ENCODE results near the gene SOBP. TPM values are rescaled to one million over a fixed set of nuclear protein-coding genes. Genes with fewer than 3 reads are reported as not detected.

SOBP gene
- total and polyA plus RNA-seq, 7 donors: 5.7 to 27.6 (median 19.5) TPM

DNA sequence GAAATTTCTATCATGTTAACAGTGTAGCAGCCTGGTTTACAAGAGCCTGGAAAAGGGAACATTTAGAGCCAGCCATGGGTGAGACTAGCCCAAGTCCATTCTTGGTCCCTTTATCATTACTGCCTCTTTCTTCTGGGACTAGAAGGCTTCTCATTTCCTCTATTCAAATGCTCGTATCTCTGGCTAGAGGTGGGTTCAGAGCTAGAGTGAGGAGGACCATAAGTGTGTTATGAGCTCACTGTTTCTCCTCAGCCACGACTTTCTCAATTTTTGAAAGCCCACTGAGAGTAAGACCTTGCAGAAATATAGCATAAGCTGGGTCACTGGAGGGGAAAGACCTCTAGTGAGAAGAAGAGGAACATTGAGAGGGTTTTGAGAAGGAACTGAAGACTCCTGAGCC is 100.0 kb downstream of the SOBP start:
- H3K27ac ChIP-seq: no peak overlapping the region
- H3K36me3 ChIP-seq (ENCODE audit: insufficient read depth in 1 of 2, low read depth in 1 of 2): no peaks in the 10 kb centered on the region
- WGBS, 3 donors: 81 to 84% (median 82%) methylated on average over 2 of the region's 2 CpGs
- H3K4me1 ChIP-seq: peaks cover 37% of the 10 kb centered on the region
- no peak for TF ChIP-seq CTCF (IDR thresholded peaks at IDR 0.05)
- H3K9me3 ChIP-seq: no peaks in the 10 kb centered on the region
- no peak for DNase-seq
- no peaks in the 10 kb centered on the region for H3K27me3 ChIP-seq (ENCODE audit: insufficient read depth in 3 of 3, low read length in 2 of 3)
- no peak for ATAC-seq
- intact Hi-C loops (cut with DNase I): no loop called here
- H3K4me3 ChIP-seq: no peak overlapping the region

GRCh38 chr6:107590378-107590777 is 100.5 kb downstream of the SOBP start:
- TF ChIP-seq CTCF (IDR thresholded peaks at IDR 0.05): no peak

DNA sequence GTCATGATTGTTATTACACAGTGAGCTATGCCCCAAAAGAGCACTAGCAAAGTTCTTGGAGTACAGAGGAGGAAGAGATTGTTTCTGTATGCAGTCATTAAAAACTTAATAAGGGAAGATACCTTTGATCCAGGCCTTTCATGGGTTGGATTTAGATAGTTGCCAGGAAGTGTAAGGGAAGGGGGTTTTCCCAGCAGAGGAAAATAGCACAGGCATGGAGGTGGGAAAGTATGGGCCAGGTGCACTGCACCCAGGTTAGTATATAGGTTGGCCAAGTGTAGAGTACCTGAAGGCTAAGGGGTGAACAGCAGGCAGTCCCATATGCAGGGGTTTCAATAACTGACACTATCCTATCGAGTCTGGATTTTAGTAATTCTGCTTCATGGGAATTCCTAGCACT is 101.4 kb downstream of the SOBP start:
- no peaks in the 10 kb centered on the region for H3K9me3 ChIP-seq
- no peaks in the 10 kb centered on the region for H3K27me3 ChIP-seq (ENCODE audit: insufficient read depth in 3 of 3, low read length in 2 of 3)
- H3K4me3 ChIP-seq: no peak overlapping the region
- ATAC-seq (no peak), DNase-seq (no peak)
- no peaks in the 10 kb centered on the region for H3K36me3 ChIP-seq (ENCODE audit: insufficient read depth in 1 of 2, low read depth in 1 of 2)
- peaks cover 40% of the 10 kb centered on the region for H3K4me1 ChIP-seq
- 96 to 100% (median 96%) methylated on average over 1 of the region's 1 CpG for WGBS, 3 donors
- TF ChIP-seq CTCF (IDR thresholded peaks at IDR 0.05): no peak
- intact Hi-C loops (cut with DNase I): no loop called here
- H3K27ac ChIP-seq: no peak overlapping the region

More at GRCh38 chr6:107590378-107590777, 100.5 kb downstream of the SOBP start:
- Histone ChIP-seq H3K9me3 (no peaks in the 10 kb centered on the region), H3K4me1 (peaks cover 39% of the 10 kb centered on the region), H3K27ac (no peak overlapping the region), H3K27me3 (ENCODE audit: insufficient read depth in 3 of 3, low read length in 2 of 3) (no peaks in the 10 kb centered on the region), H3K36me3 (ENCODE audit: insufficient read depth in 1 of 2, low read depth in 1 of 2) (no peaks in the 10 kb centered on the region), H3K4me3 (no peak overlapping the region)
- intact Hi-C loops (cut with DNase I): no loop called here
- ATAC-seq (no peak), DNase-seq (no peak)
- 30 to 50% (median 36%) methylated on average over 1 of the region's 1 CpG for WGBS, 3 donors

- Histone ChIP-seq H3K27me3 (ENCODE audit: insufficient read depth in 3 of 3, low read length in 2 of 3) (no peaks in the 10 kb centered on the region), H3K27ac (no peak overlapping the region), H3K4me1 (peaks cover 32% of the 10 kb centered on the region), H3K4me3 (no peak overlapping the region), H3K9me3 (no peaks in the 10 kb centered on the region), H3K36me3 (ENCODE audit: insufficient read depth in 1 of 2, low read depth in 1 of 2) (no peaks in the 10 kb centered on the region)
- intact Hi-C loops (cut with DNase I): no loop called here
- ATAC-seq: no peak
- 86 to 92% (median 87%) methylated on average over 2 of the region's 2 CpGs for WGBS, 3 donors
- TF ChIP-seq CTCF (IDR thresholded peaks at IDR 0.05): no peak
- no peak for DNase-seq
Observed at GRCh38 chr6:107592806-107593205, 102.9 kb downstream of the SOBP start.

DNA sequence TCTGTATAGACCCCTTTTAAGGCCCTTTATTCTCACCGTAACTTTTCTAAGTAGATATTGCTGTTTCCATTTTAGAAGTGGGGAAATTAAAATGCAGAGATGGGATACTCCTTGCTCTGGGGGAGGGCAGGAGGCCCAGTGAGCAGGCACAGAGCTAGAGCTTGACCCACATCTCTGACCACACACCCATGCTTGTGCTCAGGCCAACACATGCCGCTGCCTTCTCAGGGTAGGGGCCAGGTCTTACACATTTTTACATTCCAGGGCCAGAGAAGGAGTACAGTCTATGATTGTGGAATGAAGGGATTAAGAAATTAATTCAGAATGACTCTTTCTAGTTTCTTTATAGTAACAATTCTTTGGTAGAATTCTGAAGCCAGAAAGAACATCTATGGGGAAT is 104.8 kb downstream of the SOBP start:
- intact Hi-C loops (cut with DNase I): loop anchor here in 1 of 2 donors (1.0 kb wide), 1 partner anchor 10 kb away; no protein-coding TSS in a partner anchor
- 30 to 61% (median 41%) methylated on average over 2 of the region's 2 CpGs for WGBS, 3 donors
- ATAC-seq: peak; percentile 85 to 94 (median 90)

More for the DNA sequence above, 104.8 kb downstream of the SOBP start:
- TF ChIP-seq CTCF (IDR thresholded peaks at IDR 0.05): no peak
- no peaks in the 10 kb centered on the region for H3K36me3 ChIP-seq (ENCODE audit: insufficient read depth in 1 of 2, low read depth in 1 of 2)
- peaks cover 32% of the 10 kb centered on the region for H3K4me1 ChIP-seq
- DNase-seq: peak in 1 of 2 donors; percentile 40
- no peaks in the 10 kb centered on the region for H3K27me3 ChIP-seq (ENCODE audit: insufficient read depth in 3 of 3, low read length in 2 of 3)
- peak overlapping the region; percentile 46 for H3K27ac ChIP-seq
- H3K9me3 ChIP-seq: no peaks in the 10 kb centered on the region
- H3K4me3 ChIP-seq: no peak overlapping the region
